Liver (tissue), 3 donors: ENCODE results near the gene PHYHD1.

Source experiments
- ATF3 ChIP-seq: IDR thresholded peaks from 2 replicates; pipeline ENCODE4 v1.6.1; 2016; ENCODE audit warnings: antibody characterized with exemption
- CTCF ChIP-seq: fragments of 150-350 bp; IDR thresholded peaks from 2 replicates; pipeline ENCODE4 v1.5.1; 2017; ENCODE audit warnings: improper control_type of control experiment, low read depth, low read length; ENCODE audit not compliant: missing input control
- EGR1 ChIP-seq, 2 donors: IDR thresholded peaks; 2 replicates each; pipeline ENCODE4 v1.6.1; 2016 to 2018; ENCODE audit warnings: antibody characterized with exemption in 2 of 2, low read depth in 2 of 2
- GABPA ChIP-seq, 2 donors: IDR thresholded peaks in 1 of 2; conservative IDR thresholded peaks in 1 of 2; 2 replicates each; pipeline ENCODE4 v1.6.1; 2016; ENCODE audit warnings: antibody characterized with exemption in 2 of 2, mild to moderate bottlenecking in 1 of 2, moderate library complexity in 1 of 2
- JUND ChIP-seq, 2 donors: IDR thresholded peaks; 2 replicates each; pipeline ENCODE4 v1.6.1; 2016; ENCODE audit warnings: antibody characterized with exemption in 2 of 2
- MAX ChIP-seq: IDR thresholded peaks from 2 replicates; pipeline ENCODE4 v1.6.1; 2016; ENCODE audit warnings: antibody characterized with exemption
- NR2F2 ChIP-seq: IDR thresholded peaks from 2 replicates; pipeline ENCODE4 v1.6.1; 2016; ENCODE audit warnings: antibody characterized with exemption
- RAD21 ChIP-seq, 2 donors: IDR thresholded peaks; 2 replicates each; pipeline ENCODE4 v1.6.1; 2016; ENCODE audit warnings: antibody characterized with exemption in 2 of 2, mild to moderate bottlenecking in 2 of 2
- REST ChIP-seq: IDR thresholded peaks from 2 replicates; pipeline ENCODE4 v1.6.1; 2016; ENCODE audit warnings: antibody characterized with exemption, mild to moderate bottlenecking
- RXRA ChIP-seq, 2 donors: IDR thresholded peaks; 2 replicates each; pipeline ENCODE4 v1.6.1; 2017 to 2018; ENCODE audit warnings: antibody characterized with exemption in 2 of 2, mild to moderate bottlenecking in 1 of 2
- SP1 ChIP-seq: IDR thresholded peaks from 2 replicates; pipeline ENCODE4 v1.6.1; 2018; ENCODE audit warnings: antibody characterized with exemption, mild to moderate bottlenecking
- TAF1 ChIP-seq: conservative IDR thresholded peaks from 2 replicates; pipeline ENCODE4 v1.6.1; 2016; ENCODE audit warnings: antibody characterized with exemption, mild to moderate bottlenecking
- YY1 ChIP-seq: IDR thresholded peaks from 2 replicates; pipeline ENCODE4 v1.6.1; 2016; ENCODE audit warnings: antibody characterized with exemption, mild to moderate bottlenecking
- ZBTB33 ChIP-seq: IDR thresholded peaks from 2 replicates; pipeline ENCODE4 v1.6.1; 2016; ENCODE audit warnings: antibody characterized with exemption
- donor health status: healthy.
- donor health status: healthy.

- TF ChIP-seq CTCF = no peak
- no peak for TF ChIP-seq ZBTB33
- no peak for TF ChIP-seq TAF1
- TF ChIP-seq EGR1 (IDR thresholded peaks at IDR 0.05; ENCODE audit: low read depth in 2 of 2) = no peak
- TF ChIP-seq SP1 = no peak
- TF ChIP-seq ATF3 = no peak
- no peak for TF ChIP-seq YY1
- TF ChIP-seq MAX = no peak
- TF ChIP-seq RAD21 (IDR thresholded peaks at IDR 0.05) = no peak
- no peak for TF ChIP-seq JUND (IDR thresholded peaks at IDR 0.05)
- TF ChIP-seq REST = no peak
- TF ChIP-seq RXRA (IDR thresholded peaks at IDR 0.05) = no peak
- no peak for TF ChIP-seq NR2F2
- TF ChIP-seq GABPA (IDR thresholded peaks at IDR 0.05 in 1 of 2, conservative IDR thresholded peaks at IDR 0.05 in 1 of 2) = no peak
These were observed 14.0 kb upstream of the PHYHD1 start for GRCh38 chr9:128906741-128907140.
